Nephron progenitor cell (in vitro differentiated cells): ENCODE results near the gene SAP25.

ENCODE experiments used
- DNase-seq: peaks from one replicate; pipeline ENCODE4 v3.0.0; 2021
- H3K27ac Mint-ChIP-seq: 2 replicates; pipeline ENCODE4 v1.8.0; 2021; ENCODE audit warnings: mild to moderate bottlenecking, moderate library complexity, mixed read lengths
- H3K27me3 Mint-ChIP-seq: 2 replicates; pipeline ENCODE4 v1.8.0; 2021; ENCODE audit warnings: mild to moderate bottlenecking, low read depth, mixed read lengths; ENCODE audit not compliant: poor library complexity
- H3K36me3 Mint-ChIP-seq: 2 replicates; pipeline ENCODE4 v1.8.0; 2021; ENCODE audit warnings: low read depth, mixed read lengths
- H3K4me1 Mint-ChIP-seq: 2 replicates; pipeline ENCODE4 v1.8.0; 2021; ENCODE audit warnings: mixed read lengths
- H3K4me3 Mint-ChIP-seq: 2 replicates; pipeline ENCODE4 v1.8.0; 2021; ENCODE audit warnings: mild to moderate bottlenecking, moderate library complexity, mixed read lengths
- H3K9me3 Mint-ChIP-seq: 2 replicates; pipeline ENCODE4 v1.8.0; 2021; ENCODE audit warnings: mild to moderate bottlenecking, moderate library complexity, mixed read lengths
- CTCF ChIP-seq: fragments of 200-600 bp; sonication (generic); IDR thresholded peaks from 2 replicates; pipeline ENCODE4 v1.5.0; 2021; ENCODE audit warnings: antibody characterized with exemption

Gene SAP25

GRCh38 chr7:100571829-100572116, 1.9 kb downstream of the SAP25 start:
- H3K27me3 Mint-ChIP-seq = peaks cover 4% of the 10 kb centered on the region
- peak overlapping the region; percentile 28 for H3K27ac Mint-ChIP-seq
- peak overlapping the region; percentile 29 for H3K4me3 Mint-ChIP-seq
- no peak for TF ChIP-seq CTCF
- no peak for DNase-seq
- peaks cover 52% of the 10 kb centered on the region for H3K4me1 Mint-ChIP-seq
- no peaks in the 10 kb centered on the region for H3K9me3 Mint-ChIP-seq
- H3K36me3 Mint-ChIP-seq = peaks cover 11% of the 10 kb centered on the region

GRCh38 chr7:100570954-100571828, 2.5 kb downstream of the SAP25 start:
- Mint-ChIP-seq H3K27ac (no peak overlapping the region), H3K4me1 (peaks cover 58% of the 10 kb centered on the region), H3K36me3 (peaks cover 7% of the 10 kb centered on the region), H3K9me3 (no peaks in the 10 kb centered on the region), H3K4me3 (no peak overlapping the region), H3K27me3 (peaks cover 7% of the 10 kb centered on the region)
- TF ChIP-seq CTCF = no peak
- peak; percentile 51 for DNase-seq

- Mint-ChIP-seq H3K27ac (no peak overlapping the region), H3K27me3 (peaks cover 7% of the 10 kb centered on the region), H3K4me1 (peaks cover 72% of the 10 kb centered on the region), H3K4me3 (peak overlapping the region; percentile 64), H3K9me3 (no peaks in the 10 kb centered on the region), H3K36me3 (no peaks in the 10 kb centered on the region)
- peak; percentile 39 for TF ChIP-seq CTCF
- peak; percentile 68 for DNase-seq
Measured at GRCh38 chr7:100568896-100569844, 4.5 kb downstream of the SAP25 start.

GRCh38 chr7:100568176-100568895, 5.4 kb downstream of the SAP25 start:
- TF ChIP-seq CTCF = no peak
- H3K4me1 Mint-ChIP-seq = peaks cover 78% of the 10 kb centered on the region
- no peak overlapping the region for H3K27ac Mint-ChIP-seq
- no peaks in the 10 kb centered on the region for H3K36me3 Mint-ChIP-seq
- no peaks in the 10 kb centered on the region for H3K9me3 Mint-ChIP-seq
- H3K27me3 Mint-ChIP-seq = peaks cover 7% of the 10 kb centered on the region
- H3K4me3 Mint-ChIP-seq = peak overlapping the region; percentile 38
- DNase-seq = no peak

GRCh38 chr7:100567751-100568175, 5.9 kb downstream of the SAP25 start:
- no peak for TF ChIP-seq CTCF
- Mint-ChIP-seq H3K4me3 (peak overlapping the region; percentile 38), H3K27me3 (peaks cover 7% of the 10 kb centered on the region), H3K4me1 (peaks cover 78% of the 10 kb centered on the region), H3K9me3 (no peaks in the 10 kb centered on the region), H3K36me3 (no peaks in the 10 kb centered on the region), H3K27ac (no peak overlapping the region)
- DNase-seq = peak; percentile 66
